BE2C (cell line): ENCODE results near the gene ATAD3B.
"Not testable (repeated sequence)": the region's sequence is repeated elsewhere in the genome, so short reads cannot be mapped to it uniquely, and the experiment has no call there.

Experiments used
- DNase-seq: peaks from one replicate; pipeline ENCODE4 v3.0.0-alpha.2; 2020
- H3K27me3 ChIP-seq: fragments of 250-450 bp; sonication (Bioruptor Pico); 2 replicates; pipeline ENCODE4 v1.5.1; 2020; ENCODE audit warnings: mild to moderate bottlenecking
- H3K36me3 ChIP-seq: fragments of 250-450 bp; sonication (Bioruptor Pico); 2 replicates; pipeline ENCODE4 v1.5.1; 2020; ENCODE audit warnings: mild to moderate bottlenecking
- H3K4me1 ChIP-seq: fragments of 250-450 bp; sonication (Bioruptor Pico); 2 replicates; pipeline ENCODE4 v1.5.1; 2020
- H3K4me3 ChIP-seq: 2 replicates; pipeline ENCODE4 v1.5.1; 2011; ENCODE audit warnings: low read depth, low read length
- H3K9me3 ChIP-seq: fragments of 250-450 bp; sonication (Bioruptor Pico); 2 replicates; pipeline ENCODE4 v1.5.1; 2020
- CTCF ChIP-seq: IDR thresholded peaks from 2 replicates; pipeline ENCODE4 v1.5.1; 2012; ENCODE audit warnings: mild to moderate bottlenecking, low read depth, low read length

ATAD3B gene

GRCh38 chr1:1460540-1461130 lies 10.9 kb upstream of the ATAD3B start:
- H3K27me3 ChIP-seq = no peaks in the 10 kb centered on the region
- no peak for DNase-seq
- no peak for TF ChIP-seq CTCF
- H3K9me3 ChIP-seq = peaks cover 3% of the 10 kb centered on the region; the same call in 1 of the 2 replicates
- H3K4me1 ChIP-seq = peaks cover 4% of the 10 kb centered on the region
- H3K36me3 ChIP-seq = no peaks in the 10 kb centered on the region
- H3K4me3 ChIP-seq = no peak overlapping the region

GRCh38 chr1:1461721-1462317 lies 9.7 kb upstream of the ATAD3B start:
- H3K36me3 ChIP-seq = no peaks in the 10 kb centered on the region
- H3K4me3 ChIP-seq = peak overlapping the region; percentile 32
- H3K9me3 ChIP-seq = peaks cover 3% of the 10 kb centered on the region; the same call in 1 of the 2 replicates
- H3K4me1 ChIP-seq = peaks cover 4% of the 10 kb centered on the region
- no peaks in the 10 kb centered on the region for H3K27me3 ChIP-seq
- TF ChIP-seq CTCF = no peak
- DNase-seq = no peak

- no peak for TF ChIP-seq CTCF
- peaks cover 4% of the 10 kb centered on the region for H3K4me1 ChIP-seq
- peak overlapping the region; percentile 32 for H3K4me3 ChIP-seq
- peak; percentile 74 for DNase-seq
- H3K36me3 ChIP-seq = no peaks in the 10 kb centered on the region
- H3K9me3 ChIP-seq = peaks cover 3% of the 10 kb centered on the region; the same call in 1 of the 2 replicates
- H3K27me3 ChIP-seq = no peaks in the 10 kb centered on the region
Measured at GRCh38 chr1:1462318-1462966, 9.1 kb upstream of the ATAD3B start.

GRCh38 chr1:1463312-1463711 lies 8.3 kb upstream of the ATAD3B start:
- Histone ChIP-seq H3K27me3 (no peaks in the 10 kb centered on the region), H3K4me3 (no peak overlapping the region), H3K36me3 (no peaks in the 10 kb centered on the region), H3K4me1 (peaks cover 4% of the 10 kb centered on the region), H3K9me3 (peaks cover 3% of the 10 kb centered on the region; the same call in 1 of the 2 replicates)
- no peak for TF ChIP-seq CTCF
- DNase-seq = no peak

GRCh38 chr1:1468196-1468985 lies 3.2 kb upstream of the ATAD3B start:
- H3K4me1 ChIP-seq, H3K4me3 ChIP-seq, H3K36me3 ChIP-seq, H3K27me3 ChIP-seq, H3K9me3 ChIP-seq, DNase-seq: not testable (repeated sequence)

GRCh38 chr1:1470626-1471388 lies 758 bp upstream of the ATAD3B start:
- TF ChIP-seq CTCF = no peak
- peaks cover 14% of the 10 kb centered on the region for H3K36me3 ChIP-seq
- no peaks in the 10 kb centered on the region for H3K27me3 ChIP-seq
- no peak for DNase-seq
- peak overlapping the region; percentile 96 for H3K4me3 ChIP-seq
- H3K9me3 ChIP-seq = no peaks in the 10 kb centered on the region
- peaks cover 4% of the 10 kb centered on the region for H3K4me1 ChIP-seq

- H3K4me3 ChIP-seq = peak overlapping the region; percentile 84
- H3K27me3 ChIP-seq, DNase-seq, H3K9me3 ChIP-seq, H3K4me1 ChIP-seq: not testable (repeated sequence)
- peaks cover 24% of the 10 kb centered on the region for H3K36me3 ChIP-seq
Measured at GRCh38 chr1:1472053-1472876, 700 bp downstream of the ATAD3B start.

- H3K4me3 ChIP-seq, DNase-seq, H3K4me1 ChIP-seq, H3K9me3 ChIP-seq, H3K27me3 ChIP-seq: not testable (repeated sequence)
- H3K36me3 ChIP-seq = peaks cover 52% of the 10 kb centered on the region
Measured at GRCh38 chr1:1476011-1476410, 4.4 kb downstream of the ATAD3B start.
